ENCODE results near the gene TMED4. TPM values are rescaled to one million over a fixed set of nuclear protein-coding genes. Genes with fewer than 3 reads are reported as not detected.

The TMED4 gene
- total RNA-seq, 2 experiments from 2014 or later, result 71.6 to 73.0 TPM

DNA sequence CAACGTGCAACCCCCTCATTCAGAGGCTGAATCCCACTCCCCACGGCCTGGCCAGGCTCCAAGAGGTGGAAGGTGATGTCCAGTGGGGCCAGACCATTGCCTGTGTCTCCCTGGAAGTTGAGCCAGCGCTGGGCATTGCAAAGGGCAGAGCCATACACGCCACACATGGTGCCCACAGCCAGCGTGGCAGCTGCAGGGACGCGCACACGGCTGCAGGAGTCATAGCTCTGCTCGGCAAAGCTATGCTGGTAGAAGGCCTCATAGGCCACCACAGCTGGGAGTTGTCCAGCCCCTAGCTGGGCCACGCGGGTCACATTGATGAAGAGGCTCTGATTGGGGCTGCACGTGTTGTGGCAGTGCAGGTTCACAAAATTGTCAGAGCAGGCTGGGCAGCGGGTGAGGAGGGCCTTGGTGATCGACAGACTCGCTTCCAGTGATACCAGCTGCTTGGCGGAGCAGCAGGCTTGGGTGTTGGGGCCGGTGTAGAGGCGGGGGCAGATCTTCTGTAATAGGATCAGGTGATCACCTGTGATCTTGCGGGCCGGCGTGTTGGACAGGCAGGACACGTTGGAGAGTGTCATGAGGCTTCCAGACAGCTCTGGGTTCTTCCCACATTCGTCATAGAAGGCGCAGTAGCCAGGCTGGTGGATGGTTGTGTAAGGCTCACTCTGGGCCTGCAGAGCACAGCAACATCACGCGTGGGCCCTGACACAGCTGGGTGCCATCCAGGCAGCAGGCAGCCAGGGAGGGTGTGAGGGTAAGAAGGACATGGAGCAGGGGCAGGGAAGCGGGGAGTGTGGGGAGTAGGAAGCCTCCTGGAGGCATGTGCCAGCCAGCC lies 42.1 kb downstream of the TMED4 start:
- ATAC-seq (no peak), DNase-seq (no peak)
- no peaks in the 10 kb centered on the region for H3K9me3 Mint-ChIP-seq (ENCODE audit: low read depth)
- no peak overlapping the region for H3K27ac Mint-ChIP-seq
- no peaks in the 10 kb centered on the region for H3K4me1 Mint-ChIP-seq
- CTCF ChIA-PET, result interaction anchor here (0.6 to 1.1 kb wide), 2 partner anchors 43 to 265 kb away, joined by 3 to 4 read pairs; no protein-coding TSS in a partner anchor
- POLR2A ChIA-PET, result no interaction called here
- H3K4me3 Mint-ChIP-seq, result no peak overlapping the region
- intact Hi-C loops (cut with DNase I, micrococcal nuclease), result no loop called here
- H3K36me3 Mint-ChIP-seq (ENCODE audit: low read depth), result no peaks in the 10 kb centered on the region
- no peaks in the 10 kb centered on the region for H3K27me3 Mint-ChIP-seq

DNA sequence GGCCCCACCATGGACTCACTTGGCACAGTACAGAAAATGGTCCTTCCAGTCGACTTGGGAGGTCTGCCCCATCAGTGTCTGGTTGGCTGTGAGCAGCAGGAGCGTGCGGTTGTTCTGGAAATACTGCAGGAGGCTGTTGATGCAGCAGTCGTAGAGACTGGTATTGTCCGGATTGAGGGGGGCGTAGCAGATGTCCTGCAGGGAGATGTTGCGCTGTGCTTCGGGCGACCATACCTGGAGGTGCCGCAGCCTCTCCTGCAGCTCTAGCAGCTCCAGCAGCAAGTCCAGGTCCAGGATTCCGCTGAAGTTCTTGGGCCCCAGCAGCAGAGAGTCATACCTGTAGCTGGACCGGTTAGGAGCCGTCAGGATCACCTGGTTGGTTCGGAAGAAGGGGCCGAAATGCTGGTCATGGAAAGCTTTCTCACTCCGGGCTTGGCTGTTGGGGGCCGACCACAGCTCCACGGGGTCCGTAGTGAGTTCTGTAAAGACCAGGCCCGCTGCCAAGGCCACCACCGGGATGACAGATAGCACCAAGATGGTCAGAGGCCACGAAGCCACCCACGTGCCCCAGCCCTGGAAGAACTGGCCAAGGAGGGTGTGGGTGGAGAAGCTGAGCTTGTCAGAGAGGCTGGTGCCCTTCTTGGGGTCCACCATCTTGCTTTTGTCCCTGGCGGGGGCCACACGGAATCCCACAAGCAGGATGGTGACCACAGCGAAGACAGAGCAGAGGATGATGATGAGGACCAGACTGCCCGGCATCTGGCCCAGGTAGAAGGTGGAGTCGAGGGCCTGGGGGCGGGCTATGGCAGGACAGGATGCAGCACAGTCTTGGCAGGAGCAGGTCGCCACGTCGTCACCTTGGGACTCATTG lies 43.0 kb downstream of the TMED4 start:
- ChIA-PET POLR2A (no interaction called here), CTCF (interaction anchor here (0.5 to 1.1 kb wide), 3 partner anchors 14 to 338 kb away, joined by 3 to 4 read pairs (median 3); partner anchors contain the start of gene YKT6)
- H3K4me1 Mint-ChIP-seq, result no peaks in the 10 kb centered on the region

DNA sequence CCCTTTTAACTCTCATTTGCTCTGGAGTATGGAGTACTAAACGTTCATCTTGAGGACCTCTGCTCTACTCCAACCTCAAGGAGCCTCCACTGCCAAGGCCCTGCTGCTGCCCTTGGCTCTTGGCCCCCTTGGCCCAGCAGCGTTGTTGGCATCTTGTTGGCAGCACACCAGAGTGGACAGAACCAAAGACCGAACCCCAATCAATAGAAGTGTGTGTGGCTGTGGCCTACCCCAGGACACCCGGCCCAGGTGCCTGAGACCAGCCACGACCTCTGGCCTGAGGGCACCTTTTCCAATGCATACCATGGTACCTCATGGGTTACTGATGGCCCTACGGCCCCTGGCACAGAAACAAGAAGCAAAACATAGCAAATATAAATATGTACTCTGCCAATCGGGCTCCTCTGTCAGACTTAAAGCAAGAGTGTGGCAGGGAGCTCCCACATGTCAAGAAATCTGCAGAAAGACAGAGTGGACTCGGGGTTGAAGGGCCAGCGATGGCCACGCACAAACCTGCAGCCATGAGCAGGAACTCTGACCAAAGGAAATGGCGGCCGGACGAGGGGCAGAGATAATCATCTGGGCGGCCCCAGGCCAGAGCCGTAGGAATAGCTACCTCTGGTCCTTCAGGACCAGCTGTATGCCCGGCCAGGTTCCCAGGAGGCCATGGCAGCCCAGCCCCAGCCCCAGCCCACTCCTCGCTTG lies 43.8 kb downstream of the TMED4 start:
- no peak overlapping the region for H3K27ac Mint-ChIP-seq
- CTCF ChIA-PET, result interaction anchor here (0.8 to 1.7 kb wide), 5 partner anchors 10 to 45 kb away, joined by 3 to 7 read pairs (median 4); no protein-coding TSS in a partner anchor
- no peaks in the 10 kb centered on the region for H3K27me3 Mint-ChIP-seq
- POLR2A ChIA-PET, result no interaction called here
- no peaks in the 10 kb centered on the region for H3K4me1 Mint-ChIP-seq
- H3K36me3 Mint-ChIP-seq (ENCODE audit: low read depth), result no peaks in the 10 kb centered on the region
- no peak for ATAC-seq
- no peak for DNase-seq
- no peak overlapping the region for H3K4me3 Mint-ChIP-seq
- intact Hi-C loops (cut with DNase I, micrococcal nuclease), result no loop called here
- H3K9me3 Mint-ChIP-seq (ENCODE audit: low read depth), result no peaks in the 10 kb centered on the region

More for the DNA sequence above, 43.0 kb downstream of the TMED4 start:
- no peaks in the 10 kb centered on the region for H3K9me3 Mint-ChIP-seq (ENCODE audit: low read depth)
- H3K4me3 Mint-ChIP-seq, result no peak overlapping the region
- ATAC-seq (no peak), DNase-seq (no peak)
- H3K27me3 Mint-ChIP-seq, result no peaks in the 10 kb centered on the region
- no peak overlapping the region for H3K27ac Mint-ChIP-seq
- intact Hi-C loops (cut with DNase I, micrococcal nuclease), result no loop called here
- H3K36me3 Mint-ChIP-seq (ENCODE audit: low read depth), result no peaks in the 10 kb centered on the region

GRCh38 chr7:44537442-44537841 lies 44.6 kb downstream of the TMED4 start:
- intact Hi-C loops (cut with DNase I, micrococcal nuclease), result no loop called here
- no peak for ATAC-seq

GRCh38 chr7:44536090-44536489 lies 45.9 kb downstream of the TMED4 start:
- ATAC-seq (no peak), DNase-seq (no peak)
- ChIA-PET POLR2A (no interaction called here), CTCF (interaction anchor here (1.1 to 2.5 kb wide), 6 partner anchors 8 to 187 kb away, joined by 3 to 12 read pairs (median 6); no protein-coding TSS in a partner anchor)
- H3K36me3 Mint-ChIP-seq (ENCODE audit: low read depth), result no peaks in the 10 kb centered on the region
- no peak overlapping the region for H3K27ac Mint-ChIP-seq
- no peak overlapping the region for H3K4me3 Mint-ChIP-seq
- no peaks in the 10 kb centered on the region for H3K4me1 Mint-ChIP-seq
- H3K9me3 Mint-ChIP-seq (ENCODE audit: low read depth), result no peaks in the 10 kb centered on the region
- intact Hi-C loops (cut with DNase I, micrococcal nuclease), result no loop called here
- H3K27me3 Mint-ChIP-seq, result no peaks in the 10 kb centered on the region

More at GRCh38 chr7:44537442-44537841, 44.6 kb downstream of the TMED4 start:
- ChIA-PET CTCF (interaction anchor here (0.7 to 1.7 kb wide), 4 partner anchors 9 to 267 kb away, joined by 3 to 7 read pairs (median 4); no protein-coding TSS in a partner anchor), POLR2A (no interaction called here)
- Mint-ChIP-seq H3K9me3 (ENCODE audit: low read depth) (no peaks in the 10 kb centered on the region), H3K4me3 (no peak overlapping the region), H3K27me3 (no peaks in the 10 kb centered on the region), H3K36me3 (ENCODE audit: low read depth) (no peaks in the 10 kb centered on the region), H3K4me1 (no peaks in the 10 kb centered on the region), H3K27ac (no peak overlapping the region)
- DNase-seq, result no peak

- no peak for DNase-seq
- H3K4me3 Mint-ChIP-seq, result no peak overlapping the region
- H3K36me3 Mint-ChIP-seq (ENCODE audit: low read depth), result no peaks in the 10 kb centered on the region
- H3K9me3 Mint-ChIP-seq (ENCODE audit: low read depth), result no peaks in the 10 kb centered on the region
- no peaks in the 10 kb centered on the region for H3K27me3 Mint-ChIP-seq
- ATAC-seq, result no peak
- H3K4me1 Mint-ChIP-seq, result no peaks in the 10 kb centered on the region
- no peak overlapping the region for H3K27ac Mint-ChIP-seq
- intact Hi-C loops (cut with DNase I, micrococcal nuclease), result no loop called here
- POLR2A ChIA-PET, result no interaction called here
- CTCF ChIA-PET, result interaction anchor here (0.6 to 2.5 kb wide), 16 partner anchors 8 to 340 kb away, joined by 3 to 23 read pairs (median 4); partner anchors contain the start of gene DDX56
Measured at GRCh38 chr7:44535348-44536064, 46.5 kb downstream of the TMED4 start.

GRCh38 chr7:44534501-44534900 lies 47.5 kb downstream of the TMED4 start:
- DNase-seq (peak; percentile 75), ATAC-seq (peak; percentile 99)
- ChIA-PET POLR2A (interaction anchor here (0.5 to 1.1 kb wide), 3 partner anchors 19 to 291 kb away, joined by 3 to 8 read pairs (median 3); no protein-coding TSS in a partner anchor), CTCF (interaction anchor here (0.5 to 2.5 kb wide), 23 partner anchors 9 to 935 kb away, joined by 3 to 23 read pairs (median 4); partner anchors contain the start of gene DDX56)
- no peaks in the 10 kb centered on the region for H3K36me3 Mint-ChIP-seq (ENCODE audit: low read depth)
- no peaks in the 10 kb centered on the region for H3K4me1 Mint-ChIP-seq
- H3K27me3 Mint-ChIP-seq, result no peaks in the 10 kb centered on the region
- no peaks in the 10 kb centered on the region for H3K9me3 Mint-ChIP-seq (ENCODE audit: low read depth)
- H3K4me3 Mint-ChIP-seq, result no peak overlapping the region
- H3K27ac Mint-ChIP-seq, result no peak overlapping the region
- intact Hi-C loops (cut with DNase I, micrococcal nuclease), result no loop called here

DNA sequence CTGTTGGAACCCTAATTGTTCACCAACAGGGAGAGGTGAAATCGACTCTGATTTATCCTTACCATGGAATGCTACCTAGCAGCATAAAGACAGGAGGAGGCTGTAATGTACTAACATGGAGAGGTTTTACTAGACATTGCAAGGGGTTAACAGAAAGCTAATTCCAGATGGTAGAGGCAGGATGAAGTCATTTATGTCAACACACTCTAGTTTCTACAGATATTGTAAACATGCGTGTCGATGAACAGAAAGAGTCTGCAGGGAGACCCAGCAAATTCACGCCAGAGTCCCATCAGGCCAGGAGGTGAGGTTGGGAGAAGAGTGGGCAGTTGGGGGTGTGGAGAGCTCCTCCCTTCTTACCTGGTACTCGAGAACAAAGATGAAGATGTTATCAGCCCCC lies 47.9 kb downstream of the TMED4 start:
- ChIA-PET POLR2A (interaction anchor here (0.5 to 1.1 kb wide), 3 partner anchors 19 to 290 kb away, joined by 3 to 8 read pairs (median 3); no protein-coding TSS in a partner anchor), CTCF (interaction anchor here (0.5 to 2.5 kb wide), 18 partner anchors 9 to 274 kb away, joined by 3 to 23 read pairs (median 5); partner anchors contain the start of gene DDX56)
- Mint-ChIP-seq H3K27ac (no peak overlapping the region), H3K27me3 (no peaks in the 10 kb centered on the region), H3K9me3 (ENCODE audit: low read depth) (no peaks in the 10 kb centered on the region), H3K4me3 (no peak overlapping the region), H3K4me1 (no peaks in the 10 kb centered on the region), H3K36me3 (ENCODE audit: low read depth) (no peaks in the 10 kb centered on the region)
- ATAC-seq, result no peak
- DNase-seq, result no peak
- intact Hi-C loops (cut with DNase I, micrococcal nuclease), result no loop called here

DNA sequence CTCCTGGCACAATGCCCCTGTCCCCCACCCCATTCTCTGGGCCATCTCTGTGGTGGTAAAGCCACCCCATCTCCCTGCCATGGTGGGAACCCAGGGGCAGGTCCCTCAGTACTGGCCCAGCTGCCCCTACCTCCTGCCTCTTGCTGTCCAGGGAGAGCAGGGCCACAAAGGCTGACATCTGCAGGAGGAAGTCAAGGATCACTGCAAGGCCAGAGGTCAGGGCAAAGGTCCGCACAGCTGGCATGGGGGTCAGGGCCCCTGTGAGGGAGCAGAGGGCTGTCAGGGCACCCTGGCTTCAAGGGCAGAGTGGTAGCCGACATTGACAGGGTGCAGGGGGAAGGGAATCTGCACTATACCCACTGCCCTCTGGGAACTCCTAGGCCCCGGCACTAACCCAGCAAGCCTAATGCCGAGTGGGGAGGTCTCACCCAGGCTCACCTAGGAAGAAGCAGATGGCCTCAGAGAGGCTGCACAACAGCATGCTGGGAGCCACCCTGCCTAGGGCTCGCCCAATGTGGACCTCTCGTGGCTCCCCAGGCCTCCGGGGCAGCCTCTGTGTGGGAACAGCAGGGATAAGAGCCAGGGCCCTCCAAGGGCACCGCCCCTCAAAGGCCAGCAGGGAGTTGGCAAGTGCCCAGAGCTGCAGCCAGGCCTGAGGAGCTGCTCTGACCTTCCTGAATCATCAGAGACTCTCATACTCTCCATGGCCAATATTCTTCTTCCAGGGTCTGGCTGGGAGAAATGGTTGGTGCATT lies 48.6 kb downstream of the TMED4 start:
- Mint-ChIP-seq H3K9me3 (ENCODE audit: low read depth) (no peaks in the 10 kb centered on the region), H3K36me3 (ENCODE audit: low read depth) (no peaks in the 10 kb centered on the region), H3K4me1 (no peaks in the 10 kb centered on the region), H3K27me3 (no peaks in the 10 kb centered on the region), H3K4me3 (no peak overlapping the region), H3K27ac (no peak overlapping the region)
- DNase-seq, result no peak
- ChIA-PET CTCF (interaction anchor here (0.7 to 2.5 kb wide), 10 partner anchors 10 to 330 kb away, joined by 3 to 23 read pairs (median 5); no protein-coding TSS in a partner anchor), POLR2A (interaction anchor here (1.1 kb wide), 1 partner anchor 290 kb away, joined by 3 read pairs; no protein-coding TSS in a partner anchor)
- intact Hi-C loops (cut with DNase I, micrococcal nuclease), result no loop called here
- ATAC-seq, result no peak
